ENCODE measurements around the gene GRIK1.

GRIK1 gene

GRCh38 chr21:29718081-29718815 is 221.5 kb downstream of the GRIK1 start:
- no peak for DNase-seq (ENCODE audit: low read depth in 2 of 2)

DNA sequence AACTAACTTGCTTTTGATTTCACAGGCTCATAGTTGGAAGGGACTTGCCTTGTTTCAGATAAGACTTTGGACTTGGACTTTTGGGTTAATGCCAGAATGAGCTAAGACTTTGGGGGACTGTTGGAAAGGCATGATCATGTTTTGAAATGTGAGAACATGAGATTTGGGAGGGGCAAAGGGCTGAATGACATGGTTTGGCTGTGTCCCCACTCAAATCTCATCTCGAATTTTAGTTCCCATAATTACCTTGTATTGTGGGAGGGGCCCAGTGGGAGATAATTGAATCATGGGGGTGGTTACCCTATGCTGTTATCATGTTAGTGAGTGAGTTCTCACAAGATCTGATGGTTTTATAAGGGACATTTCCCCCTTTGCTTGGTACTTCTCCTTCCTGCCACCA is 222.1 kb downstream of the GRIK1 start:
- no peak for DNase-seq (ENCODE audit: low read depth in 2 of 2)

DNA sequence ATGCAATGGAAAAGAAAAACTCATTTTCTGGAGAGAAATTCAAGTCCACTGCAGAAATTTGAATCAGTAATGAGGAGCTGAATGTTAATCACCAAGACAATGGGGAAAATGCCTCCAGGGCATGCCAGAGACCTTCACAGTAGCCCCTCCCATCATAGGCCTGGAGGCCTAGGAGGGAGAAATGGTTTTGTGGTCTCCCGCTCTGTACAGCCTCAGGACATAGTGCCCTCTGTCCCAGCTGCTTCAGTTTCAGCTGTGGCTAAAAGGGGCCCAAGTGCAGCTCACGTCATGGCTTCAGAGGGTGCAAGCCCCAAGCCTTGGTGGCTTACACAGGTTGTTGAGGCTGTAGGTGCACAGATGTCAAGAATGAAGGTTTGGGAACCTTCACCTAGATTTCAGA is 223.0 kb downstream of the GRIK1 start:
- DNase-seq (ENCODE audit: low read depth in 2 of 2) = no peak

- no peak for DNase-seq (ENCODE audit: low read depth in 2 of 2)
Observed at GRCh38 chr21:29715089-29715488, 224.7 kb downstream of the GRIK1 start.

- DNase-seq (ENCODE audit: low read depth in 2 of 2) = no peak
Observed at GRCh38 chr21:29712818-29713217, 227.0 kb downstream of the GRIK1 start.

DNA sequence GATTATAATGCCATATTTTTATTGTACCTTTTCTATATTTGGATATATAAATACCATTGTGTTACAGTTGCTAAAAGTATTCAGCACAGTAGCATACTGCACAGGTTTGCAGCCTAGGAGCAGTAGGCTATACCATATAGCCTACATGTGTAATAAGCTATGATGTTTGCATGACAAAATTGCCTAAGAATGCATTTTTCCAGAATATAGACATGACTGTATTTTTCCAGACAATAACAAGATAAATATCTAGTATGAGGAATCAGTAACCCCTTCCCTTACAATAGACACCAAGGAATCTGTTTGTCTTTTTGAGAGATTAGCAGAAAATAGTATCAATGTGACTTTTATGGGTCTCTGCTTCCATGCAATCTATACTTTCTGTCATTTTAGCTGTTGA is 228.6 kb downstream of the GRIK1 start:
- no peak for DNase-seq (ENCODE audit: low read depth in 2 of 2)

GRCh38 chr21:29710498-29710897 is 229.3 kb downstream of the GRIK1 start:
- DNase-seq (ENCODE audit: low read depth in 2 of 2) = no peak

DNA sequence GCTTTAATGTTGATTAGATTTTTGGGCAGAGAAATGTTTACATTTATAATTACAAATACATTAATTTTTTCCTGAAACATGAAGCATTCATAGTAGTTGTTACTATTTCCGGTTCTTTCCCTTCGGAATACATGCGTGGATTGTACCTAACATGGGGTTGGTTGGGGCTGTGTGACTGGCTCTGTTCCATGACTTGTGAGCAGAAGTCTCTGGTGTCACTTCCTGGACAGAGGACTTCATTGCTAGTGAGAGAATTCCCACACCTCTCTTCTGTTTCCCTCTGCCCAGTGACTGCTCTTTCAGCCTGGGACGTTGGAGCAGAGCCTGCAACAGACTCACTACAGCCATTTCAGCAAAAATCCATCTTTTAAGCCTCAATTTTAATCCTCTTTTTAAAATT is 231.4 kb downstream of the GRIK1 start:
- no peak for DNase-seq (ENCODE audit: low read depth in 2 of 2)

DNA sequence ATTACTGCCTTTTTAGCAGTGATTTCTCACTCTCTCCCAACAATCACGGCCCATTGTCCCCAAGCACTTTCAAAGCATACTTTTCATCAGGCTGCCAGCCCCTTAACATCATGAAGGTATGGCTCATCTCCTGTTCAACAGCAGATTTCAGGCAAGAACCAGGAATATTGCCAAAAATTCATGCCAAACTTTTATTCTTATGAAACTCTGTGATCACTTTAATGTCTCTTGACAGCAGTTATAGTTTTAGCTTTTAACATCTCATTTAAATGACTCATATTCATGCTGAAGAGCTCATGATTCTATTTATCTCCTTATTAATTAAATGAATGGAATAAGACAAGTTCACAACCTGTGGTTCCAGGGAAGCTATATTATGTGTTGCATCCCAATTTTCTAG is 235.1 kb downstream of the GRIK1 start:
- DNase-seq (ENCODE audit: low read depth in 2 of 2) = no peak

DNA sequence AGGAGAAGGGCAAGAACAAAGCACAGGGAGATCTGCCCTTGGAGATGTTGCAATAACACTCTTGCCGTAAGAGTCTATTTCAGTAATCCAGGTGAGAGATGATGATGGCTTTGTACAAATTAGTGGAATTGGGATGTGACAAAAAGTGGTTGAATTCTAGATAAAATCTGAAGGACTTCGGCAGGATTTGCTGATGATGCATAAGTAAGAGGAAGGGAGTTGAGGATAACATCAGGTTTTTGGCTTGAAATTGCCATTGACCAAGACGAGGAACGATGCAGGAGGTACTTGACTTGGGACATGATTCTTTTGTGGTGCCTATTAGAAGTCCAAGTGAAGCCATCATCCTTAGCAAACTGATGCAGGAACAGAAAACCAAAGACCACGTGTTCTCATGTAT is 238.1 kb downstream of the GRIK1 start:
- no peak for DNase-seq (ENCODE audit: low read depth in 2 of 2)

- DNase-seq (ENCODE audit: low read depth in 2 of 2) = no peak
Observed at GRCh38 chr21:29697555-29698193, 242.1 kb downstream of the GRIK1 start.

DNA sequence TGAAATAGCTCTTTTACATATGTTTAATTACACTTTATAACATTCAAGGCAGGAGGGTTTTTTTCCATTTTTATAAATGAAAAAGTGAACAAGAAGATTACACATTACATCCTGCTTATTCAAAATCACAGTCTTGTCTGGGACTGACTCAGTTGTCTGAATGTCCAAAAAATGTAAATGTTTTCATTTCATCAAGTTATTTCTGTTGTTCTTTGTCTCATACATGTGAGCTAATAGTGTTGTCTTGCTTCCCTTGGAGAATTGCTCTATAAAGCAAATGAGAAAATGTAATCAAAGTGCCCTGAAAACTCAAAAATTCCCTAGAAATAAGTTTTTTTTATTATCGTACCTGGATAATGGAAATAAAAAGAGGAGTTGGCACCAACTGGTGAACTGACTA is 242.9 kb downstream of the GRIK1 start:
- no peak for DNase-seq (ENCODE audit: low read depth in 2 of 2)

DNA sequence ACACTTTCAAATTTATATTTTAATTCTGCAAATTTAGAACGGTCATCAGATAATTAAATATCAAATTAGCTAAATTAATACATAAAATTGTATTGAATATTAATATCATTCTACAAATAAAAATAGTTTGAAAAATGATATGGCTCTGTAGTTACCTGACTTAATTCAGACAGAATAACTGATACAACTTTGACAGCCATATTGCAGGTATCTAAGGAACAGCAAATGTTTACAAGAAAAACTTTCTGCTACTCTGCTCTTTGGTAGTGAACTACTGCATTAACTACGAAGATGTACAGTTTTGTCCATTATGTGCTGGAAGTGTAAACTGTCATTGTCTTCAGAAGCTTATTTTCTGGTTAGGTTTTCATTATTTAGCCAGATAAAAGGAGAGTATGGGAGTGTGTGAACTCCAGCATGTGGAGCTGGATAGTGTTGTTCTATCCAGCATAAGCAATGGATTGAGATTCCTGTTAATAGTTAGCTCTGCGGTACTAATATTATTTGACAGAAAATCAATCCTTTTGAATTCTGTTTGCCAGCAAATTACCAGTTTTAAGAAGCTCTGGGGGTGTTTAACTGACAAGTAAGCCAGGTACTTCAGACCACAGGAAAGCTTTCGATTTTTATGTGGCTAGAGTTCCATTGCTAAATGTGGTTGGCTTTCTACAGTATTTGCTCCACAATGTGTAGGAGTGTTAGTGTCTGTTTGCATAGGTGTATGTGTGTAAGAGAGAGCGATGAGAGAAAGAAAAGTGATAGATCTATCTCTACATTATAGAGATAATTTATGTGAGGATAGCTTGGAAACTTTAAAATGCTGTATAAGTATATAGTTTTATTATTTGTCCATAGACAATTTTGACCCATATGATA is 247.9 kb downstream of the GRIK1 start:
- no peak for DNase-seq (ENCODE audit: low read depth in 2 of 2)

DNA sequence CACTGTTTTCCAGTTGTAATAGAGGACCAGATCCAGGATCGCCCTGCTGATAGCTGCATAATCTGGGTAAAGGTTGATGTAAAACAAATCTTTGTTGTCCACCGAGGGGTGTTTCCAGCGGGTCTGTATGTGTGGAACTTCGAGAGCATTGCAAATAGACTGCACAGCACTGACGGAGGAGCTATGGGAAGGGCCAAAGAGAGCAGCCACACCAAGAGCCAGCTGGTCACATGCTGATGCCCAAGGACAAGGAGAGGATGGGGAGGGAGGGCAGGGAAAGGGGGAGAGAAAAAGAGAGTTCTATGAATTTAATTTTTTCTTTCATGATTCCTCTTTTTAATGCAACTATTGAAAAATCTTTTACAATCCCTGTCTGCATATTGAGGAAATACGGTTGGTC is 250.0 kb downstream of the GRIK1 start:
- DNase-seq (ENCODE audit: low read depth in 2 of 2) = no peak

GRCh38 chr21:29684106-29684505 is 255.7 kb downstream of the GRIK1 start:
- DNase-seq (ENCODE audit: low read depth in 2 of 2) = no peak

DNA sequence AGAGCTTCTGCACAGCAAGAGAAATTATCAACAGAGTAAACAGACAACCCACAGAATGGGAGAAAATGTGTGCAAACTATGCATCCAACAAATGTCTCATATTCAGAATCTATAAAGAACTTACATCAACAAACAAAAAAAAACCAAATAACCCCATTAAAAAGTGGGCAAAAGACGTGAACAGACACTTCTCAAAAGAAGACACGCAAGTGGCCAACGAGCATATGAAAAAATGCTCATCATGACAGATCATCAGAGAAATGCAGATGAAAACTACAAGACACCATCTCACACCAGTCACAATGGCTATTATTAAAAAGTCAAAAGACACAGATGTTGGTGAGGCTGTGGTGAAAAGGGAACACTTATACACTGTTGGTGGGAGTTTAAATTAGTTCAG is 257.0 kb downstream of the GRIK1 start:
- no peak for DNase-seq (ENCODE audit: low read depth in 2 of 2)

DNA sequence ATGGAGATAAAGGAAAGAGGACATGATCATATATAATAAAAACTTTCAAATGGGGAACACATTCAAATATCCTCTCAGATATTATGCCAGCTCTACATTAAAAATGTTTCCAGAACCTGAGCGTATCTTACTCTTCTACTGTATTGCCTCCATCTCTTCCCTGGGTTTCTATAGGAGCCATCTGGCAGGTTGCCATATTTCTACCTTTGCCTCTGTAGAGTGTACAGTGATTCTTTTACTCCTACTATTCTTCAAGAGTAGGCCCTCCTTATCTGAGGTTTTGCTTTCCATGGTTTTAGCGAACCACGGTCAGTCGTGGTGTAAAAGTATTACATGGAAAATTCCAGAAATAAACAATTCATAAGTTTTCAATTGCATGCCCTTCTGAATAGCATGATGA is 259.5 kb downstream of the GRIK1 start:
- no peak for DNase-seq (ENCODE audit: low read depth in 2 of 2)

DNA sequence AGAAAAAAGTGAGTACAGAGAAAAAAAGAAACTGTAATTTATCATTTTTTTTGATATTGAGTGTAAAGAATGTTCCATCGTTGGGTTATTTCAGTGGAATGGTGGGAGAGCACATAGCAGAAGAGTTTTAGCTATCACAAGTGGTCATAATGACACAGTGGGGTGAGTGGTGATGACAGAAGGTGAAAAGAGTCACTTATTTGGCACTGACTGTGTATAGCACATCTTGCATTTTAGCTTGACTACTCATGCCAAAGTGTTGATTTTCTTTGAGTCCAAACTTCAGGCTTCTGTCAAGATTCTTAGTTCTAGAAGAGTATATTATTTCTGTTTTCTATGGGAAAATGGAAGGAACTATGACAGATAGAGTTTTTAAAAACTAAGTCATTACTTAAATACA is 261.2 kb downstream of the GRIK1 start:
- DNase-seq (ENCODE audit: low read depth in 2 of 2) = no peak

- DNase-seq (ENCODE audit: low read depth in 2 of 2) = no peak
Observed at GRCh38 chr21:29677326-29677725, 262.5 kb downstream of the GRIK1 start.

- DNase-seq (ENCODE audit: low read depth in 2 of 2) = no peak
Observed at GRCh38 chr21:29676395-29676794, 263.4 kb downstream of the GRIK1 start.

DNA sequence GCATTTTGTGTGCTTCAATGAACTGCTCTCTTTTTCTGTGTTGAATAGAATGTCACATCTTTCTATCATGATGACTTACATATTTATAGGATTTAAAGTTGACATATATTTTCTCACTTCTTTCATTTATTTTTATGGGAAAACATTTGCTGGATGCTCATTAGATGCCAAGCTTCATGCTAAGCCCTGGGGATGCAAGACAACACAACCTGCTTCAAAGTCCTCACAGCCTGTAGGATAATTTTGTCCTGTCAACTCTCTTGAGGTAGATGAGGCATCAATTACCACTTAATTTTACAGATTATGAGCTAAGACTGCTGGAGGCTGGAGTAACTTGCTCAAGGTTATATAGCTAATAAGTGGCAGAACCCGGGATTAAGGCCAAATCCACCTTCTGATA is 264.3 kb downstream of the GRIK1 start:
- DNase-seq (ENCODE audit: low read depth in 2 of 2) = no peak

DNA sequence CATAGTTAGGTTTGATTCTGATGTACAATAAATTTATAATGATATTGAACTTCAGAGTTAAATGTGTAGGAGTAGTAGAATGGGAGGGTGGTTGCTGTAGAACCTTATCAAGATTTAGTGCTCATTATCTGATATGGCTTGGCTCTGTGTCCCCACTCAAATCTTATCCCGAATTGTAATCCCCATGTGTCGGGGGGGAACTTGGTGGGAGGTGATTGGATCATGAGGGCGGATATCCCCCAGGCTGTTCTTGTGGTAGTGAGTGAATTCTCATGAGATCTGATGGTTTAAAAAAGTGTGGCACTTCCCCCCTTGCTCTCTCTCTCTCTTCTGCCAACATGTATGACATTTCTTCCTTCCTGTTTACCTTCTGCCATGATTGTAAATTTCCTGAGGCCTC is 265.5 kb downstream of the GRIK1 start:
- DNase-seq (ENCODE audit: low read depth in 2 of 2) = no peak

- no peak for DNase-seq (ENCODE audit: low read depth in 2 of 2)
Observed at GRCh38 chr21:29673096-29673610, 266.6 kb downstream of the GRIK1 start.

Data from stimulated activated CD8-positive, alpha-beta memory T cell treated with anti-CD3 and anti-CD28 coated beads, Interleukin-7, amount 100 ng/mL, for 4 hours (primary cell).